Choroid plexus epithelial cell (primary cell): ENCODE measurements around the gene FOXA3.
A peak's percentile ranks its signal among the peaks of the same experiment; 100 is the strongest.

ENCODE experiments used
- DNase-seq: peaks from one replicate; pipeline ENCODE4 v3.0.0-alpha.2; 2010; ENCODE audit warnings: low read depth
- H3K4me3 ChIP-seq: 2 replicates; pipeline ENCODE4 v1.5.1; 2011; ENCODE audit warnings: low read depth, mild to moderate bottlenecking, control low read depth, low read length, moderate library complexity
- CTCF ChIP-seq: conservative IDR thresholded peaks from 2 replicates; pipeline ENCODE4 v1.5.1; 2011; ENCODE audit warnings: low read depth, mild to moderate bottlenecking, control low read depth, inconsistent platforms, low read length, moderate library complexity

Gene FOXA3

DNA sequence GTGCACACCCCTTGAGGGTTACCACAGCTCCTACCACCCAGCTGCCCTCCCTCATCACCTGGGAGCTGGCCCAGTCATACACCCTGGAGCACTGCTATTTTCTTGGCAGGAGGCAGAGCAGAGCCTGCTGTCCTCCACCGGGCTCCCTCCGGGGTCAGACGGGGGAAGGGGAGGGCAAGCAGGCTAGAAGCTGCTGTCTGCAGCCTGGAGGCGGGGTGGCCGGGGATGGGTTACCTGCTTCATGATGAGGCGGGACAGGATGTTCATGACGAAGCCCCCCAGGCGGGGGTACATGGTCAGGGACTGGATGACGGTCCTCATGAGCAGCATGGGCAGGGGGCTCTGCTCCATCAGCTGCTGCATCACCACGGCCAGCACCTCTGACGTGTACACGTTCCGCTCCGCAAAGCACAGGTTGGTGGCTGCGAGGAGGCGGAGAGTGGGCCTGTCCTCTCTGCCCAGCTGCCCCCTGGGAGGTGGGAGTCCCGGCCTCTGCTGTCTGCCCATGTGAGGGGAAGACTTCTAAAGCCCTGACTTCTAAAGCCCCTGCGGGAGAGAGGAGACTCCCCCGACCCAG is 46.3 kb upstream of the FOXA3 start:
- no peak for DNase-seq
- no peak for TF ChIP-seq CTCF
- H3K4me3 ChIP-seq = no peak overlapping the region

- TF ChIP-seq CTCF = no peak
- H3K4me3 ChIP-seq = no peak overlapping the region
- no peak for DNase-seq
Measured at GRCh38 chr19:45819769-45820168, 44.4 kb upstream of the FOXA3 start.

DNA sequence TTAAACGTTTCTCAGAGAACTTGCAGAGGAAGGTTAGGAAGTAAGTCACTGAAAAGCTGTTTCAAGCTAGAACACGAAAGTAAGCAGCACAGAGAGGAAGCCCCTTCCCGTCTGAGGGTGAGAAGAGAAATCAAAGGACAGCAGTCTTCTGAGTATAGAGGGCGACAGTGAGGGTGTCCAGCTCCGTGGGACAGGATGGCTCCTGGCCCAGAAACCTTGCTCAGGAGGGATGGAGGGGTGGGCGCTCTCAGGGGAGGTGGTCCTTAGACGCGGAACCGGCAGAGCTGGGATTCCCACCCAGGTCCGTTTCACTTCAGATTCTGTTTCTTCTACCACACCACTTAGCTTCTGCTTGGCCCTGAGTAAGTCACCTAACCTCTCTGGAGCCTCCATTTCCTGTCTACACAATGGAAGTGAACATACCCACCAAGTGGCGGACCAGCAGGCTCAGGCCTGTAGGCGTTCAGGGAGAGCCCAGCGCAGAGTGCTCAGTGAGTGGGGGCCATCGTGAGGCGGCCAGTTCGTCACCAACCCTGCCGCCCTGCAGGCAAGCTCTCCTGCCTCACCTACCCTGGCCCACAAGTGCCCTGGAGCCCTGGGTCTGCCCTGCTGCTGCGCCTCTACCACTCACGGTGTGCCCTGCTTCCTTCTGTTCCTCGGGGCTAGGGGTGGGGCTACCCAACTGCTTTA is 43.6 kb upstream of the FOXA3 start:
- DNase-seq = no peak
- H3K4me3 ChIP-seq = no peak overlapping the region
- peak; percentile 14 for TF ChIP-seq CTCF

DNA sequence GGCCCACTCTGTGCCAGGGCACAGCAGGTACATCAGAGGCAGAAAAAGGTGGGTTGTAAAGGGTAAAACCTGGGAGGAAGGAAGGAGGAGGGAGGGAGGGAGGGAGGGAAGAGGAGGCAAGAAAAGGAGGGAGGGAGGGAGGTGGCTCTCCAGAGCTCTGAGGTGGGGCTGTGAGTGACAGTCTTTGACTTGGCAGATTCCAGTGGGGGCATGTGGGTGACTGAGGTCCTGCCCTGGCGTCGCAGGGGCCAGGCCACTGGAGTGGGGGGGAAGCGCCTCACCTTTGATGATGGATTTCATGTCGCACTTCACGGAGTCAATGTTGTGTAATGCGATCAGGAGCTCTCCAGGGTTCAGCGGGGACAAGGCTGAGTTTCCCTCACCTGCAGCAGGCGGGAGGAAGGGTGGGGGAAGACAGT is 43.0 kb upstream of the FOXA3 start:
- DNase-seq = no peak
- TF ChIP-seq CTCF = no peak
- H3K4me3 ChIP-seq = no peak overlapping the region

GRCh38 chr19:45821570-45821969 is 42.6 kb upstream of the FOXA3 start:
- TF ChIP-seq CTCF = no peak
- no peak for DNase-seq

GRCh38 chr19:45822716-45823115 is 41.4 kb upstream of the FOXA3 start:
- H3K4me3 ChIP-seq = no peak overlapping the region
- DNase-seq = no peak
- TF ChIP-seq CTCF = no peak

More at GRCh38 chr19:45821570-45821969, 42.6 kb upstream of the FOXA3 start:
- H3K4me3 ChIP-seq = no peak overlapping the region

DNA sequence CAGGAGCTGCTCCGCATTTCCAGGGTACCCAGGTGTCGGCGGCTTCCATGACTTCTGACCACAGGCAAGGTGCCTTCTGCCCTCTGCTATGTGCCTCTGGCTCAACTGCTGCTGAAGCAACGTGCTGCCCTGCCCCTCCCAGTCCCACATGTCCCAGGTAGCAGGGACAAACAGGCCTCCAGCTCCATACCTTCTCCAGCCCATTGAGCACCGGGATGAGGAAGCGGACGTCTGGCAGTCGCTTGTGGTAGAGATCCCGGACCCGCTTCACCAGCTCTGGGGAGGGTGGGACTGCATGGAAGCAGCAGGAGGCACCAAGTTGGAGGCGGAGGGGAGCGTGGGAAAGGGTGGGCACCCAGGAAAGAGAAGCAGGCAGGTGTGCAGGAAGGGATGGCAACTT is 40.9 kb upstream of the FOXA3 start:
- DNase-seq = no peak
- no peak for TF ChIP-seq CTCF
- no peak overlapping the region for H3K4me3 ChIP-seq
